ENCODE data around the gene COL6A3. TPM values are rescaled to one million over a fixed set of nuclear protein-coding genes. Genes with fewer than 3 reads are reported as not detected.

COL6A3 gene
- total RNA-seq, 1 experiment from 2014 or later = 1.2 TPM

- no peaks in the 10 kb centered on the region for H4K20me1 ChIP-seq (ENCODE audit: insufficient read depth)
- no peak overlapping the region for H3K4me2 ChIP-seq (ENCODE audit: low read length)
- H3K36me3 ChIP-seq (ENCODE audit: control insufficient read depth in 1 of 2, insufficient read depth in 2 of 2, low read length in 2 of 2) = no peaks in the 10 kb centered on the region
- no peak overlapping the region for H2AFZ ChIP-seq (ENCODE audit: low read depth, low read length, poor library complexity, severe bottlenecking)
- ATAC-seq = no peak
- no TSS peak for BruUV-seq (replicated peaks)
- CTCF ChIA-PET = interaction anchor here (1.5 kb wide), 1 partner anchor 15 kb away, joined by 4 read pairs; no protein-coding TSS in a partner anchor
- H3K9me2 ChIP-seq (ENCODE audit: insufficient read depth) = no peaks in the 10 kb centered on the region
- no peak for TF ChIP-seq ZBTB33 (IDR thresholded peaks at IDR 0.05; ENCODE audit: extremely low read depth, insufficient replicate concordance, low read length)
- TF ChIP-seq CEBPB (IDR thresholded peaks at IDR 0.05; ENCODE audit: low read depth) = no peak
- TF ChIP-seq RAD21 (IDR thresholded peaks at IDR 0.05; ENCODE audit: low read depth) = no peak
- TF ChIP-seq POLR2AphosphoS5 (IDR thresholded peaks at IDR 0.05; ENCODE audit: low read depth, low read length) = no peak
- TF ChIP-seq TCF7L2 (IDR thresholded peaks at IDR 0.05; ENCODE audit: borderline replicate concordance, extremely low read depth, insufficient read depth, insufficient read length) = no peak
- no peak for TF ChIP-seq FOSL1 (IDR thresholded peaks at IDR 0.05; ENCODE audit: low read depth)
- TF ChIP-seq CTCF (IDR thresholded peaks at IDR 0.05 in 2 of 3, conservative IDR thresholded peaks at IDR 0.05 in 1 of 3; ENCODE audit: borderline replicate concordance in 1 of 3, insufficient read depth in 1 of 3, low read depth in 2 of 3, low read length in 2 of 3) = no peak
- no peak for TF ChIP-seq JUND (IDR thresholded peaks at IDR 0.05)
- no peak for TF ChIP-seq SRF (IDR thresholded peaks at IDR 0.05; ENCODE audit: low read depth)
- no peak for TF ChIP-seq EZH2phosphoT487 (IDR thresholded peaks at IDR 0.05; ENCODE audit: borderline replicate concordance)
- TF ChIP-seq POLR2A (IDR thresholded peaks at IDR 0.05; ENCODE audit: borderline replicate concordance, extremely low read depth, insufficient read depth, insufficient read length) = no peak
- TF ChIP-seq SP1 (IDR thresholded peaks at IDR 0.05; ENCODE audit: low read depth) = no peak
- no peak for TF ChIP-seq YY1 (IDR thresholded peaks at IDR 0.05; ENCODE audit: extremely low read depth, insufficient replicate concordance, low read depth, low read length)
- TF ChIP-seq REST (IDR thresholded peaks at IDR 0.05; ENCODE audit: low read depth) = no peak
- TF ChIP-seq EGR1 (IDR thresholded peaks at IDR 0.05; ENCODE audit: low read depth) = no peak
- TF ChIP-seq ZNF274 (IDR thresholded peaks at IDR 0.05; ENCODE audit: low read depth, low read length) = no peak
- TF ChIP-seq ZFX (IDR thresholded peaks at IDR 0.05) = no peak
- intact Hi-C loops (cut with micrococcal nuclease) = no loop called here
- H3K4me1 ChIP-seq (ENCODE audit: control insufficient read depth in 1 of 2, insufficient read depth in 2 of 2, low read length in 2 of 2) = peaks cover 5 to 10% of the 10 kb centered on the region in 2 experiments; a peak in 3 of 4 replicates
- RAD21 ChIA-PET (ENCODE audit: low non-redundant PET in 1 of 2, low total read pairs in 2 of 2, uncharacterized antibody in 2 of 2, unreplicated experiment in 2 of 2) = no interaction called here
- H3K27ac ChIP-seq (ENCODE audit: low read depth, low read length) = no peak overlapping the region
- no peak overlapping the region for H3K4me3 ChIP-seq (replicated peaks in 1 of 2; ENCODE audit: low read depth in 1 of 2, low read length in 2 of 2)
- no peaks in the 10 kb centered on the region for H3K79me2 ChIP-seq (ENCODE audit: insufficient read depth, low read length)
- no peak overlapping the region for H3K9ac ChIP-seq (ENCODE audit: low read length)
- no peaks in the 10 kb centered on the region; the same call in 1 of the 2 replicates for H3K27me3 ChIP-seq (ENCODE audit: insufficient read depth, low read length)
- no peaks in the 10 kb centered on the region for H3K9me3 ChIP-seq (ENCODE audit: control insufficient read depth in 1 of 2, insufficient read depth in 1 of 2, low read depth in 1 of 2, low read length in 2 of 2)
- POLR2A ChIA-PET = no interaction called here
- DNase-seq (ENCODE audit: low read depth, low spot score) = no peak
These were observed 11.4 kb upstream of the COL6A3 start for GRCh38 chr2:237425320-237425719.
